Lower leg skin (tissue), 4 donors: Measurements from ENCODE around the gene CCDC40. TPM values are rescaled to one million over a fixed set of nuclear protein-coding genes. Genes with fewer than 3 reads are reported as not detected.

Experiments
- DNase-seq, 2 donors: peaks; one replicate each; pipeline ENCODE4 v3.0.0-alpha.2; 2019; ENCODE audit warnings: low spot score in 2 of 2
- H3K4me3 ChIP-seq: fragments of 200-600 bp; sonication (generic); 2 replicates; pipeline ENCODE4 v1.5.1; 2017; ENCODE audit warnings: mild to moderate bottlenecking, low read depth; ENCODE audit not compliant: poor library complexity, severe bottlenecking
- POLR2A ChIP-seq, 2 donors: fragments of 450-650 bp; IDR thresholded peaks; one replicate each; pipeline ENCODE4 v1.6.1; 2016 to 2017; ENCODE audit warnings: antibody characterized with exemption in 2 of 2, mild to moderate bottlenecking in 1 of 2, moderate library complexity in 1 of 2
- WGBS, 2 donors: methylation state at CpG; one replicate each; pipeline ENCODE4 v1.1.5; 2018; 5-methylcytosine and 5-hydroxymethylcytosine counted together
- intact Hi-C: fragments of 100-400 bp; cut with DNase I; formaldehyde crosslinking; loops from one replicate; pipeline ENCODE4 v1.15.0; 2023; ENCODE audit warnings: low total_unique reads
- total RNA-seq, 4 donors: library from RNA; depleted of rRNA; stranded (reverse); fragments of >200 nt; gene quantifications; one replicate each; pipeline ENCODE4 v1.1.0, GENCODE V29; 2016
- TF ChIP-seq, protein P1 (sequence below), 3 donors: fragments of 450-650 bp; IDR thresholded peaks; one replicate each; pipeline ENCODE4 v1.5.1; 2016; ENCODE audit warnings: antibody characterized with exemption in 3 of 3, mild to moderate bottlenecking in 3 of 3, moderate library complexity in 2 of 3

Gene CCDC40
- total RNA-seq, 4 donors from 2014 or later: 1.2 to 5.8 (median 2.1) TPM

DNA sequence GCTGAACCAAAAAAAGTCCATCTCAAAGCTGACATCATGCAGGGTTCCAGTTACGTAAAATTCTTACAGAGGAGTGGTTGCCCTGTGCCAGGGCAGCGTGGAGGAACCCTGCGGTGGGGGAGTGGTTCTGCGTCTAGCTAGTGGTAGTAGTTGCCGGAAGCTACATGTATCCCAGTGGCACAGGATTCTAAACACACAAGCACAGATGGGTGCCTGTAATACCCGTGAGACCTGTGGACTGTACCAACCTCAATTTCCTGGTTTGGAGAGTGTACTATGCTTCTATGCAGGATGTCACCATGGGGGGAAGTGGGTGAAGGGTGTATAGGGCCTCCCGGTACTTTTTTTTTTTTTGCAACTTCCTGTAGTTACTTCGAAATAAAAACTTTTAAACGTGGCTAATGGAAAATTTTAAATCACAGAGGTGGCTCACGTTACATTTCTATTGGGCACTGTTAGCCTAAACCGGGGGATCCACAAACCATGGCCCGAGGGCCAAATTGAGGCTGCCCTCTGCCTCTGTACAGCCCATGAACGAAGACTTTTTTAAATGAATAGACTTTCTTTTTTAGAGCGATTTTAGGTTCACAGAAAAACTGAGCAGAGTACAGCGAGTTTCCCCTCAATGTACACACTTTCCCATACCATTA, 39.3 kb upstream of the CCDC40 start:
- TF ChIP-seq, protein P1, sequence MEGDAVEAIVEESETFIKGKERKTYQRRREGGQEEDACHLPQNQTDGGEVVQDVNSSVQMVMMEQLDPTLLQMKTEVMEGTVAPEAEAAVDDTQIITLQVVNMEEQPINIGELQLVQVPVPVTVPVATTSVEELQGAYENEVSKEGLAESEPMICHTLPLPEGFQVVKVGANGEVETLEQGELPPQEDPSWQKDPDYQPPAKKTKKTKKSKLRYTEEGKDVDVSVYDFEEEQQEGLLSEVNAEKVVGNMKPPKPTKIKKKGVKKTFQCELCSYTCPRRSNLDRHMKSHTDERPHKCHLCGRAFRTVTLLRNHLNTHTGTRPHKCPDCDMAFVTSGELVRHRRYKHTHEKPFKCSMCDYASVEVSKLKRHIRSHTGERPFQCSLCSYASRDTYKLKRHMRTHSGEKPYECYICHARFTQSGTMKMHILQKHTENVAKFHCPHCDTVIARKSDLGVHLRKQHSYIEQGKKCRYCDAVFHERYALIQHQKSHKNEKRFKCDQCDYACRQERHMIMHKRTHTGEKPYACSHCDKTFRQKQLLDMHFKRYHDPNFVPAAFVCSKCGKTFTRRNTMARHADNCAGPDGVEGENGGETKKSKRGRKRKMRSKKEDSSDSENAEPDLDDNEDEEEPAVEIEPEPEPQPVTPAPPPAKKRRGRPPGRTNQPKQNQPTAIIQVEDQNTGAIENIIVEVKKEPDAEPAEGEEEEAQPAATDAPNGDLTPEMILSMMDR (IDR thresholded peaks at IDR 0.05): no peak
- TF ChIP-seq POLR2A (IDR thresholded peaks at IDR 0.05): no peak
- no peak for DNase-seq
- no peak overlapping the region for H3K4me3 ChIP-seq
- WGBS, 2 donors: 76 to 82% methylated on average over 15 of the region's 15 CpGs
- intact Hi-C loops: loop anchor here (10.0 kb wide), 1 partner anchor 192 kb away; no protein-coding TSS in a partner anchor

- TF ChIP-seq, protein P1 (IDR thresholded peaks at IDR 0.05): no peak
- TF ChIP-seq POLR2A (IDR thresholded peaks at IDR 0.05): no peak
- WGBS, 2 donors: 92 to 95% methylated on average over 7 of the region's 7 CpGs
- H3K4me3 ChIP-seq: no peak overlapping the region
- DNase-seq: no peak
- intact Hi-C loops: no loop called here
Measured at GRCh38 chr17:80000136-80000535, 36.3 kb upstream of the CCDC40 start.

- intact Hi-C loops: no loop called here
- TF ChIP-seq, protein P1 (IDR thresholded peaks at IDR 0.05): no peak
- no peak for DNase-seq
- 81 to 87% methylated on average over 27 to 28 of the region's 29 CpGs for WGBS, 2 donors
- H3K4me3 ChIP-seq: no peak overlapping the region
Measured at GRCh38 chr17:80000981-80001775, 35.3 kb upstream of the CCDC40 start.

GRCh38 chr17:80002070-80002641, 34.3 kb upstream of the CCDC40 start:
- TF ChIP-seq POLR2A (IDR thresholded peaks at IDR 0.05): no peak
- TF ChIP-seq, protein P1 (IDR thresholded peaks at IDR 0.05): no peak
- no peak overlapping the region for H3K4me3 ChIP-seq
- intact Hi-C loops: no loop called here
- WGBS, 2 donors: 92 to 94% methylated on average over 26 of the region's 26 CpGs
- DNase-seq: no peak

DNA sequence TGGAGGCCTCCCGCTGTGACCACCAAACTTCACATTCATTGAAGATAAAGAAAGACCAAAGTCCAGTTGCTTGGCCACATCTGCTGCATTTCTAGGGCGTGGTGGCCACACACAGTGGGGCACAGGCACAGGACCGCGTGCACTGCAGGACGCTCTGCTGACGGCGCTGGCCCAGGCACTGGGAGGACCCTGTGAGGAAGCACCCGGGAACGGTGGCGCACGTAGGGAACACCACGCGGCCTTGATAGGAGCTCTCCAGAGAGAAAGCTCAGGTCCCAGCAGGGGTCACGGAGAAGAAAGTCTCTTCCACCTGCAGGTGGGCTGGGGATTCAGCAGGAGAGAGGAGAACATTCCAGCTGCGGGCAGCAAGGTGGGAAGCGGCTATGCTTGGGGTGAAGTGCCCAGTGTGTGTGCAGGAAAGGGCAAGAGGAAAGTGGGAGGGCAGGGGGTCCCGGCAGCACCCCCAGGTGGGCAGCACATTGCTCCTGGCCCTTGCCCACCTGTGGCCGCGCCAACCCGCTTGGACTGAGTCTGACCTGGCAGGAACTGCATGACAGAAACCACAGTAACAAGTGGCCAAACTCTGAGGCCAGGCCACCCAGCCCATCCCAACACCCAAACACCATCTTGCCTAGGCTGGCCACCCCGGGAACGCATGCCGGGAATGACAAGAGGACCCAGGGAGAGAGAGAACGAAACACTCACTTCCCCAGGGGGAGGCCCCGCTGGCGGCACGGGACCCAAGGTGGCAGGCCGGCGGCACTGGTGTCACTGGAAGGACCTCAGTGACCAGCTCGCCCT, 33.6 kb upstream of the CCDC40 start:
- DNase-seq: no peak
- no peak for TF ChIP-seq POLR2A (IDR thresholded peaks at IDR 0.05)
- TF ChIP-seq, protein P1 (IDR thresholded peaks at IDR 0.05): no peak
- intact Hi-C loops: no loop called here
- 94 to 96% methylated on average over 30 of the region's 30 CpGs for WGBS, 2 donors
- H3K4me3 ChIP-seq: no peak overlapping the region
